HEK293T (cell line): ENCODE results near the gene ZNF613.
A peak's percentile ranks its signal among the peaks of the same experiment; 100 is the strongest.

Experiments used
- CTCF ChIA-PET: fragments of 350-600 bp; formaldehyde crosslinking; extraction: SDS; loops from one replicate; lab custom pipeline; 2021; ENCODE audit warnings: antibody characterized with exemption, inconsistent platforms; lab: Yijun Ruan, JAX
- POLR2A ChIA-PET: fragments of 350-600 bp; formaldehyde crosslinking; extraction: SDS; loops from one replicate; lab custom pipeline; 2020; ENCODE audit warnings: antibody characterized with exemption, inconsistent platforms; lab: Yijun Ruan, JAX
- DNase-seq: peaks from one replicate; pipeline ENCODE4 v3.0.0; 2012; ENCODE audit warnings: mixed read lengths; ENCODE audit errors: extremely low spot score
- ARNT ChIP-seq: fragments of 450-650 bp; IDR thresholded peaks from 2 replicates; pipeline ENCODE4 v1.6.1; 2017; ENCODE audit warnings: mild to moderate bottlenecking
- BHLHE40 ChIP-seq: fragments of 450-650 bp; IDR thresholded peaks from 2 replicates; pipeline ENCODE4 v1.6.1; 2016; ENCODE audit warnings: mild to moderate bottlenecking, moderate library complexity, borderline replicate concordance
- CTBP1 ChIP-seq: fragments of 450-650 bp; IDR thresholded peaks from 2 replicates; pipeline ENCODE4 v1.6.1; 2016; ENCODE audit warnings: borderline replicate concordance
- ELF4 ChIP-seq: fragments of 450-650 bp; IDR thresholded peaks from 2 replicates; pipeline ENCODE4 v1.6.1; 2017; ENCODE audit warnings: antibody characterized with exemption
- FOXA1 ChIP-seq: fragments of 450-650 bp; IDR thresholded peaks from 2 replicates; pipeline ENCODE4 v1.6.1; 2016; ENCODE audit warnings: mild to moderate bottlenecking
- FOXK2 ChIP-seq: fragments of 450-650 bp; IDR thresholded peaks from 2 replicates; pipeline ENCODE4 v1.6.1; 2016; ENCODE audit warnings: mild to moderate bottlenecking
- FOXM1 ChIP-seq: fragments of 450-650 bp; IDR thresholded peaks from 2 replicates; pipeline ENCODE4 v1.6.1; 2017; ENCODE audit warnings: mild to moderate bottlenecking, borderline replicate concordance
- HDGF ChIP-seq: fragments of 450-650 bp; IDR thresholded peaks from 2 replicates; pipeline ENCODE4 v1.6.1; 2017; ENCODE audit warnings: antibody characterized with exemption, borderline replicate concordance
- L3MBTL2 ChIP-seq: fragments of 450-650 bp; conservative IDR thresholded peaks from 2 replicates; pipeline ENCODE4 v1.6.1; 2016; ENCODE audit warnings: mild to moderate bottlenecking
- LEF1 ChIP-seq: fragments of 450-650 bp; IDR thresholded peaks from 2 replicates; pipeline ENCODE4 v1.6.1; 2017; ENCODE audit warnings: mild to moderate bottlenecking, borderline replicate concordance
- NFRKB ChIP-seq: fragments of 450-650 bp; IDR thresholded peaks from 2 replicates; pipeline ENCODE4 v1.6.1; 2016; ENCODE audit warnings: mild to moderate bottlenecking, moderate library complexity
- PKNOX1 ChIP-seq: fragments of 450-650 bp; IDR thresholded peaks from 2 replicates; pipeline ENCODE4 v1.6.1; 2016
- SP1 ChIP-seq: fragments of 450-650 bp; IDR thresholded peaks from 2 replicates; pipeline ENCODE4 v1.6.1; 2017
- SUZ12 ChIP-seq: fragments of 450-650 bp; IDR thresholded peaks from 2 replicates; pipeline ENCODE4 v1.6.1; 2016; ENCODE audit warnings: mild to moderate bottlenecking
- TARDBP ChIP-seq: fragments of 450-650 bp; IDR thresholded peaks from 2 replicates; pipeline ENCODE4 v1.6.1; 2016
- ZNF384 ChIP-seq: fragments of 450-650 bp; IDR thresholded peaks from 2 replicates; pipeline ENCODE4 v1.6.1; 2016

The ZNF613 gene

GRCh38 chr19:51983361-51983760, 56.1 kb downstream of the ZNF613 start:
- TF ChIP-seq FOXK2 (no peak), PKNOX1 (no peak), TARDBP (no peak), ARNT (no peak), SUZ12 (no peak), FOXM1 (no peak), ZNF384 (no peak), FOXA1 (no peak), HDGF (no peak), BHLHE40 (no peak), CTBP1 (no peak), NFRKB (no peak), SP1 (no peak), ELF4 (no peak), L3MBTL2 (no peak), LEF1 (no peak)
- no peak for DNase-seq
- POLR2A ChIA-PET = no interaction called here
- CTCF ChIA-PET = no interaction called here

- peak; percentile 71 for DNase-seq
- POLR2A ChIA-PET = no interaction called here
Measured at GRCh38 chr19:51986309-51987291, 59.3 kb downstream of the ZNF613 start, which contains the start of gene ZNF350. Gene ZNF350 (minus strand): TSS chr19:51986840. CDS start chr19:51974360, 12,480 bp downstream.

GRCh38 chr19:51993422-51993821, 66.2 kb downstream of the ZNF613 start:
- TF ChIP-seq BHLHE40 (no peak), ELF4 (no peak)
- no peak for DNase-seq
- POLR2A ChIA-PET = no interaction called here
- CTCF ChIA-PET = no interaction called here

More at GRCh38 chr19:51986309-51987291, 59.3 kb downstream of the ZNF613 start, which contains the start of gene ZNF350:
- CTCF ChIA-PET = no interaction called here
- TF ChIP-seq SP1 (no peak), FOXM1 (no peak), ARNT (no peak), FOXA1 (no peak), ELF4 (peak; percentile 56), L3MBTL2 (peak; percentile 59), NFRKB (no peak), BHLHE40 (no peak), TARDBP (no peak), CTBP1 (no peak), FOXK2 (peak; percentile 61; the same call in 1 of the 2 replicates), SUZ12 (no peak), LEF1 (no peak), ZNF384 (no peak), PKNOX1 (no peak), HDGF (no peak)

- POLR2A ChIA-PET = no interaction called here
Measured at GRCh38 chr19:51994048-51994644, 66.9 kb downstream of the ZNF613 start.

More at GRCh38 chr19:51994048-51994644, 66.9 kb downstream of the ZNF613 start:
- CTCF ChIA-PET = no interaction called here
- DNase-seq = no peak
- TF ChIP-seq ZNF384 = no peak
- TF ChIP-seq FOXK2 = no peak
- TF ChIP-seq FOXM1 = no peak
- no peak for TF ChIP-seq TARDBP
- no peak for TF ChIP-seq ARNT
